GM19468 (cell line): ENCODE results near the gene CNTN4.
"Not testable (repeated sequence)": the region's sequence is repeated elsewhere in the genome, so short reads cannot be mapped to it uniquely, and the experiment has no call there.

Source experiments
- ATAC-seq: cut with Tn5 transposase; IDR thresholded peaks from one replicate; pipeline ENCODE4 v1.9.1; 2021; ENCODE audit warnings: mild to moderate bottlenecking, moderate library complexity, moderate number of reproducible peaks; ENCODE audit not compliant: unreplicated experiment; ENCODE audit errors: extremely low read depth

CNTN4 gene

DNA sequence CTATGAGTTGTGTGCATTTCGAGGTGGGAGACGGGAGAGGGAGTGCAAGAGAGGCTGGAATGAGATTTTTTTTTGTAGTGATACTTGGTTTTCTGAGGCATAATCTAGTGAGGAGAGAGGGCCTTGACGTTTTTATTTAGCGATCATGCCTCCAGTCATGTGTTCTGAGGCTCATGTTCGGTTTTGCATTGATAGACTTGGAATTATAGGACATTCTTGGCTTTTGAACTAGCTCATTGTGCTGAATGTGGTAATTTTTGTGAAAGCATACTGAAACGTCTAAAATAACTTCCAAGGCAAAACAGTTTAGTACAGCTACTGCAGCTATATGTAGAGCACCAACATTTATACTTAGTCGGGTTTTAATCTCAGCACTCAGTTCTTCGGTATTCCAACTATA lies 408.1 kb downstream of the CNTN4 start:
- no peak for ATAC-seq

DNA sequence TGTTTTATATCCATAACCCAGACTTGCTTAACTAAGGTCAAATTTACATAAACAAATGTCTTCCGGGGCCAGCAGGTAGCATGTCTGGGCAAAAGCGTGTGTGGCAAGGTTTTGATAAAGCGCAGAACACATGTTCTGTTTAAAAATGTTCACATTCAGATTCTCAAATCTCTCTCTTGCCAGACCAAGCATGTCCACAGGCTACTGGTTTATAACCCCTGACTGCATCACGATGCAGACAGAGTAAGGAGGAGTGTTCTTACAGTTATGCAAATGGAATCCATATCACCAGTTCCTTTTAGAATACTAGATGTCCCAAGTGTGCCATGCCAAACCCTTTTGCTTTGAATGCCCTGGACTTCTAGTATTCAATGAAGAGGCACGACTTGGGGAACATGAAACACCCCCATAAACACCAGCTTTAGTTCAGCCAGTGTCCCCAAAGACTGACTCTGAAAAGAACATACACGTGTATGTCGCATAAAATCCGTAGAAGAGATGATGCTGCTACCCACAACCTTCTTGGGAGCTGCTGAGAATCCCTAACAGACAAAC lies 412.0 kb downstream of the CNTN4 start:
- ATAC-seq = no peak

DNA sequence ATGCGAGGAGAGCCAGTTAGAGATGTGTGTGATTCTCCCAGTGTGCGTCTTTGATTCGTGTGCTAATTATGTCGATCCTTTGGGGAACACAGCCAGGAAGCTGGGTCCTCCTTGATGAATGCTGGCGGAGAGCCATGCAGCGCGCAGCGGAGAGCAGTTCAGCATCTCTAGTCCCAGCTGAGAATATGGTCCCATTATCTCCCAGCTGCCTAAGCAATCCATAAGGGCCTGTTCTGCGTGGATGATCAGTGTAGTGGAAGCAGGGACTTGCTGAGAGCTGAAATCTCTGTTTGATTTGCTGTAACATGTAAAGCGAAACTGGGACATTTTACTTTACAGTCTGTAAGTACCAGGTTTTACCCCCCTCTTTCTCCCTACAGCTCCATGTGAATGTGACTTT lies 412.7 kb downstream of the CNTN4 start:
- no peak for ATAC-seq

DNA sequence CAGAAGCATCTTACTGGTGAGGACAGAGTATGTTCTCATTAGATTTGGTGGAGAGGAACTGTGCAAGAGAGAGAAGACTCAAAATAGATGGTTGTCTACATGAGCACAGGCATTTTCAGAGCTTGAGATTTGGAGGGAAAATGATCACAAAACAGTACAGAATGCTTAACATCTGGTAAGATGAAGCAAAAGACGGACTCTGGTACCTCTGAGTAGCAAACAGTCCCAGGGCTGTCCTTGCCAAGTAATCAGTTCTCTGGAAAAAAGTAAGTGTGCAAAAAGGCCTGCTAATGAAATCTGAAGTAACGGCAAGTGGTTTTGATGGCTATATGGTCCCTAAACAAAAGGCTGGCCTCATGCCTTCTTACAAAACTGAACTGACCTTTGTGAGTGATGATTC lies 414.2 kb downstream of the CNTN4 start:
- ATAC-seq = no peak

DNA sequence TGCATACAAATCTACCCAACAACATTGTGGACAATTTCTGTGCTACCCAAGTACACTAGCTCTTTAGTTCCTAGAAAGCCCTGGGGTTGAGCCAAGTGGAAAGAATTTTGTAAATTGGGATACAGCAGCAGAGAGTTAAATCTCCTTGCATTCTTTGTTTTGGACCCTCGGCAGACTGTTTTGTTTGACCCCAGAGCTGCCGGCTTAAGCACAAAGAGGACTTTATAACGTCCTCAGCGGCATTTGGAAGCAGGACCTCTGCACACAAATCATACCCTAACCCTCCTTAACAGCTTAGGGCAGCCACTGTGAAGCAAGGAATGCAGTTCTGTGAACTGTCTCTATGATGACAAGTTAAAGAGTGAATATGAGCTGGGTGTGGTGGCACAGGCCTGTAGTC lies 415.3 kb downstream of the CNTN4 start:
- ATAC-seq = no peak

DNA sequence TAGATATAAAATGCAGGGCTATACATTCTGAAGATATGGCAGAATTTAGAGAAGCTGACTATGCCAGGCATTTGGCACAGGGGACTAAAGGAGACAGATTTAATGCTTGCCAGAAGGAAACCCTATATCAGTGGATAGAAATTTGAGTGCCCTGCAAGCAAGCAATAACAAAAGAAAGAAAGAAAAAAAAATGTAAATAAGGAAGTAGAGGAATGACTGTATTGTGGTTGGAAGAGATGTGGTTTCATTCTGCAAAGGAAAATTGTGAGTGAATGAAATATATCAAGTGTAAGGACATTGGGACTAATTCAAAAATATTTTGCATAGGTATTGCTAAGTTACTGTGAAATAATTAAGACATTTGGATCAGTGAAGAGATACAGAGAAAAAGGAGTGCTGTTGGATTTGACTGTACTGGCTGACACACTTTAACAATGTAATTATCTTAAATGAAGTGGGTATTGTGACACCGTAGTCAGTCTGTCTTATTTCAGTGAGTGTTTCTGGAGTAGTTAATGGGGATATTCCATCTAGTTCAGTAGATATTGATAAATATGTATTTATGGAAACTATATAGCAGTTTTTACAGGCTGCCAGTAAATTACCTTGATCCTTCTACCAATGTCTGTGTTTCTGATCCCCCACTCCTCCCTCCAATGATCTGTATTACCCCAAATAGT lies 418.2 kb downstream of the CNTN4 start:
- no peak for ATAC-seq

DNA sequence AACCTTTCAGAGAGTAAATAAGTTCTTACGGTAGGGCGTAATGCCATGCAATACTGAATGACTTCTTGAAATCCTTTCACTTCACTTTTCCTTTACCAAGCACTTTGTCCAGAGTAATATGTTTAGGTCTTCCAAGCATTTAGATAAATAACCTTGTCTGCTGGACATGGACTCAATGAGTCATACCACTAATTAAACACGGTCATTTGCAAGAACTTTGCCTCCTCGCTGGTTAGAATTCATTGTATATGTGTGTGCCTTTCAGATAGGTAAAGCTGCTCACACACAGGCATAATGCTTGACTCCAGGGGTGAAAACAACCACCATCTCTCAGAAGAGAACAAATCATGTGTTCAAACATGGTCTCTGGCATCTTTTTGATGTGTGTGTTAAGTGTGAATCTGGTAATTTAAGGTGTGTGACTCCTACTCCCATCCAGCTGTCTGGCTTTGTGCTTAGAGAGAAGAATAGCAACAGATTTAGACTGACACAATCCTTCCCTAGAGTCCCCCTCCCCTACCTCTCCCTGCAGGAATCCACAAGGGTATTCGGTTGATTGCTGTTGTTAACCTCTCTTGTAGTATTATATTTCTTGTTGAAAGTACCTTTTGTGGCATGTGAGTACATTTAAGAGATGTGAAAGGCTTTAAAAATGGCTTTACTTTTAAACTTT lies 419.0 kb downstream of the CNTN4 start:
- ATAC-seq = no peak

DNA sequence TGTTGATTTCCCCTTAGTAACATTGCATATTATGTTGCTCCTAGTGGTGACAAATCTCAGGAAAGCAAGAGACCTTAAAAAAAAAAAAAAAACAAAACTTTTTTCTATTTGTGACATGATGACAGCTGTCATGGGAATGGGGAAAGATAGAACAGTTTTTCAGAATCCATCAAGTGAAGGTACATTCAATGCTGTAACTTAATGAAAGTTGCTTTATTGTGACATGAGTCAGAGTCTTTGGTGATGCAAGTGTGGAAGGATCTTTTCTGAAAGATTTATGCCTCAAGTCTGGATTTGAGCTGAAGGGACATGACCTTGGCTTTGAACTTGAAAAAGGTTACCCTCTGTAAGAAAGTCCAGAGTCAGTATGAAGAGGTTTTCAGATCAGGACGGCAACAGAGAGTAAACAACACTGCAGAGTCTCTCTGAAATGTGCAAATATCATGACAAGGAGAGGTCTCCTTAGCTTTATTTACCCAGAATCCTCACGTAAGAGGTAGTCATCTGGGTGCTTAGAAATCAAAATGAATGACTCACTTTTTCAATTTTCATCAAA lies 424.7 kb downstream of the CNTN4 start:
- no peak for ATAC-seq

DNA sequence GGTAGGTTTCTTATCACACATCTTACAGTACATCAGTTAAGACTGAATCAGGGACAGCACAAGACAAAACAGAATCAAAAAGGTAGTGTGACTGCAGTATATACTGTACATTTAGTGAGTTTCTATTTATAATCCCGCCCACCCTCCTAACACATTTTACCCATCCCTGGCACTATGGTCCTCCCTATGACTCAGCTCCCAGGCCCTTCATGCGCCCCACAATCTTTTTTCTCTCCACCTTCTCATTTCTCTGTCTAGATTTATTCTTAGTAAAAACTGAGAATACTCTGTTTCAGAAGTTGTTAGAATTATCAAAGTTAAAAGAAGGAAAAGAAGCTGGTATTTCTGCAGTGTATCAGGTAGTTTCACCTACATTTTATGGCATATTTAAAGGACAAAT lies 427.3 kb downstream of the CNTN4 start:
- ATAC-seq = no peak

DNA sequence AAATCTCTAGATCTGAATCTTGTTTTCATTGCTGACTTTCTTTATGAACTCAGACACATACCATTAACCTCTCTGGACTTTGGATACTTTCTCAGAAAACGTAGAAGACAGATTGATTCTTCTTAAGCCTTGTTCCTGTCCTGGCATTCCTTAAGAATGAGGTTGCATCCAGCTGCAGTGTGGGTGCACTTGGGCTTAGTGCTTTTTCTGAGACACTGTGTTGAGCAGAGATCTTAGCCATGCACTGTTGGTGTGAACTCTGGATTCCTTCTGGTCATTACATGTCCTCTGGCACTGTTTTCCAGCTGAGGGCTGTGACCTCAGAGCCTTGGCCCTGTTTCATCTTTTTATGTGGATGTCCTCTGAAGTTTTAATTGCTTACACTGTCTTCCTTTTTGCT lies 428.3 kb downstream of the CNTN4 start:
- ATAC-seq = no peak

DNA sequence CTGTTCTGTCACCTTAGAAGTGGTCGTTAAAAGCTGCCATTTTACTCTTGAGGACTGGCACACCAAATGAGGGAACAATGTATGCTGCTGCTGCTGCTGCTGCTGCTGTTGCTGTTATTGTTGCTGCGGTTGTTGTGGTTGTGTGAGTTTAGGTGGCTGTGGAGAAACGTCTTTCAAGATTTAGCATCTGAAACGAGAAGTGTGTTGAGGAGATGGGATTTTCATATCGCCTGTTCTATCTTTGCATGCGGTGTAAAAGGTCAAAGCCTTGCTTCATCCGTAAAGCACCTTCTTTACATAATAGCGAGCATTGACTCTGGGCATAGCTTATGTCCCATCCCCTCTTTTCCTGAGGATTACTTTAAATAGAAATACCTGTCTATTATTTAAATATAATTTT lies 428.7 kb downstream of the CNTN4 start:
- not testable (repeated sequence) for ATAC-seq

DNA sequence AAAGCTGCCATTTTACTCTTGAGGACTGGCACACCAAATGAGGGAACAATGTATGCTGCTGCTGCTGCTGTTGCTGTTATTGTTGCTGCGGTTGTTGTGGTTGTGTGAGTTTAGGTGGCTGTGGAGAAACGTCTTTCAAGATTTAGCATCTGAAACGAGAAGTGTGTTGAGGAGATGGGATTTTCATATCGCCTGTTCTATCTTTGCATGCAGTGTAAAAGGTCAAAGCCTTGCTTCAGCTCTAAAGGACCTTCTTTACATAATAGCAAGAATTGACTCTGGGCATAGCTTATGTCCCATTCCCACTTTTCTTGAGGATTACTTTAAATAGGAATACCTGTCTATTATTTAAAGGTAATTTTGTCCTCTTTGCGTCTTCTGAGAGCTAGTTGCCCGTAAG lies 436.1 kb downstream of the CNTN4 start:
- ATAC-seq = not testable (repeated sequence)

DNA sequence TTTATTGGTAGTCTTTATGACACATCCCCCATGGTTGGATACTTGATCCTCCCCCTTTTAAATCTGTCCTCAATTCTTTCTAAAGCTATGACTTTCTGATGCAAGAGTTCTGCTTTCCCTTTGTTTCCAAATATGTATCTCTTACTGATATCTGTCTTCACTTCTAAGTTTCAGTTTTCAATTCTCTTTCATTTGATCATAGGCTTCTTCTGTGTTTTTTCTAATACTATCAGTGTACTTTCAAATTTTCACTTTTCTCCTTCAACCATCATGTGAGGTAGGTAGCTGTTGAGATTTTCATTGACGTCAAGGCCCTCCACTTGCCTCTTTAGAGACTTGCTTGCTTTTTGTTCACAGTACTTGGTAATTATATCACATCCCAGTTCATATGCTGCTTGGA lies 436.5 kb downstream of the CNTN4 start:
- ATAC-seq = no peak

DNA sequence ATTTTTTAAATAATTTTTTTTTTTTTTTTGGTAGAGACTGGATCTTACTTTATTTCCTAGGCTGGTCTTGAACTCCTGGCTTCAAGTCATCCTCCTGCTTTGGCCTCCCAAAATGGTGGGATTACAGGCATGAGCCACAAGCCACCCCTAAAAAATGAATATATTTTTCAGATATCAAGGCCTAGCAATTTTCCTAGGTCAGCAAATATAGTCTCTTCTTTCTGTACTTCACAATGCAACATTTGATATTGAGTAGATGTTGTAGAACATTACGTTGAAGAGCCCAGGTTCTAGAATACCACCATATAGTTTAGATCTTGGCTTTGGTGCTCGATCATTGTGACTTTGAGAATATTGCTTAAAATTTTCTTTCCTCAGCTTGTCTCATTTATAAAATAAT lies 437.9 kb downstream of the CNTN4 start:
- ATAC-seq = no peak

DNA sequence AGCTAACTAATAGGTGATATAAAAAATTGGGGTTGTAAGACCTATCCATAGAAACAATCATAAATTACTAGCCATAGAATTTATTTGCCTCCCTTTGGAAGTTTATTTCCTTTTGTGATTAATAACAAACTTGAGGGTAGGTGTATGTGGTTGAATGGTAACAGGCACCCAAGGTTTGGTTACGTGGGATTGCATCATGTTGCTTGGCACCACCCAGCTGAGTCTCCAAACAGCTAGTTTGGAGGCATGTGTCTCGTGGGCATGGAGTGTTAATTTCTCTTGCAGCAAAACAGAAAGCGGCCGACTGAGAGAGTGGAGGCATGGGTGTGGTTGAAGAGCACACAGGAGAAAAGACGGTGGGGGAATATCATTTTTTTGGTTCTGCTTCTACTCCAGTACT lies 441.4 kb downstream of the CNTN4 start:
- ATAC-seq = no peak

DNA sequence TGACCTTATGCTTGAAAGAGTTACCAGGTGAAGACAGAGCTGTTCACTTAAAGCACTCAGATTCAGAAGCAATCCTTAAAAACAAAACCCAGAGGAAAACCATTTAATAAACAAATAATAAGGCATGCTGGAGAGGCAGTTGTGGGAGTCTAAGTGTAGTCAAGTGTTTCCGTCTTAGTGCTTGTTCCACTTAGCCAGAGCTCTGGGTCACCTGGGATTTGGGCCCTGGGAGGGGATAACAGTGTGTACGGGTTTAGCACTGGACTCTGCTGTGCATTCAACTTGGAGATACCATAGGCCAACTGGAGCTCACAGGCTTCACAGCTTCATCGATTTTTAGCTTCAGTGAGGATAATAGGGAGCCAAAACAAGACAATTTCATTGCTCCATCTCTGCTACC lies 444.6 kb downstream of the CNTN4 start:
- no peak for ATAC-seq

DNA sequence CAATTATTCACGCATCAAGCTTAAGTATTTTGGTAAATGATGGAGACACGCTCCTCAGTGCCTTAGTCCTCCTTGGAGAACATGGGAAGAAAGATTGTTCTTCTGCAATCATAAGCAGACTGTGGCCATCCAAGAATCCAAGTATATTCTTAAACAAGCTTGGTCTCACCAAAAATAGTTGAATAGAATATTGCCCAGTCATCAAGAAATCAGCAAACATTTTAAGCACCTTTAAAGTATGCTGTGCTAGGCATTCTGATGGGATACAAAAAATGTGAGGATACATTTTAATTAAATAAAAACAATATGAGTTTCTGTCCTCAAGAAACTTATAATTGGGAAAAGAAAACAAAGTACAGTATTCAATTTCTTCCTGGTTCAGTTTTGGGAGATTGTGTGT lies 445.5 kb downstream of the CNTN4 start:
- ATAC-seq = no peak

DNA sequence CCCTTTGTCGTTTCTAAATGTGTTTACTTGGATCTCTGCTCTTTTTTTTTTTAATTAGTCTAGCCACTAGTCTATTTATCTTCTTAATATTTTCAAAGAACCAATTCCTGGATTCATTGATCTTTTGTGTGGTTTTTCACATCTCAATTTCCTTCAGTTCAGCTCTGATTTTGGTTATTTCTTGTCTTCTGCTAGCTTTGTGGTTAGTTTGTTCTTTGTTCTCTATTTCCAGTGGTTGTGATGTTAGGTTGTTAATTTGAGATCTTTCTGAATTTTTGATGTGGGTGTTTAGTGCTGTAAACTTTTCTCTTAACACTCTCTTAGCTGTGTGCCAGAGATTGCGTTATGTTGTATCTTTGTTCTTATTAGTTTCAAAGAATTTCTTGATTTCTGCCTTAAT lies 446.1 kb downstream of the CNTN4 start:
- ATAC-seq = no peak

DNA sequence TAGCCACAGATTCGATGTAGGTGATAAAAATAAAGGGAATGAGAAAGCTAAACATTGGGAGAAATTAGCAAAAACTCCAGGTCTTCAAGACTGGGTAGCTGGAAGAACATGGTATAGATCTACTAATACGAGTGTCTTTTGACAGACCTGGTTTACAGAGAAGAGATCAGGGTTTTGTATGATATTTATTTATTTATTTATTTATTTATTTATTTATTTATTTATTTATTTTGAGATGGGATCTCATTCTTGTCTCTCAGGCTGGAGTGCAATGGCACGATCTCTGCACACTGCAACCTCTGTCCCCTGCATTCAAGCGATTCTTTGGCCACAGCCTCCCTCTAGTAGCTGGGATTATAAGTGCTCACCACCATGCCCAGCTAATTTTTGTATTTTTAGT lies 448.4 kb downstream of the CNTN4 start:
- ATAC-seq = no peak

DNA sequence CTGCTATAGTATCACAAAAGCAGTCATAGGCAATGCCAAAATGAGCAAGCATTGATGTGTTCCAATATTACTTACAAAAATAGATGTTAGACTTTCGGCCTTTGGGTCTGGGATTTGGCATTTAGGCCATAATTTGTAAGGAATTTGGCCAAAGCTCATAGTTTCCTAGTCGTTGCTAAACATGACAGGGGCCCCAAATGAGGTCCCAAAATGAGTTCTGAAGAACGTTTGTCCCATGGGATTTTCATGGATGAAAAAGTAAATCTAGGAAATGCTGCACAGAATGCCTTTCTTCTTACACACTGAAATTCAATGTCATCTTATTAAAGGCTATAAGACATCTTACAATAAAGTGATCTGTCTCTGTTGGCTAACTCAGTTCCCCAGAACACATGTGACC lies 456.0 kb downstream of the CNTN4 start:
- no peak for ATAC-seq

DNA sequence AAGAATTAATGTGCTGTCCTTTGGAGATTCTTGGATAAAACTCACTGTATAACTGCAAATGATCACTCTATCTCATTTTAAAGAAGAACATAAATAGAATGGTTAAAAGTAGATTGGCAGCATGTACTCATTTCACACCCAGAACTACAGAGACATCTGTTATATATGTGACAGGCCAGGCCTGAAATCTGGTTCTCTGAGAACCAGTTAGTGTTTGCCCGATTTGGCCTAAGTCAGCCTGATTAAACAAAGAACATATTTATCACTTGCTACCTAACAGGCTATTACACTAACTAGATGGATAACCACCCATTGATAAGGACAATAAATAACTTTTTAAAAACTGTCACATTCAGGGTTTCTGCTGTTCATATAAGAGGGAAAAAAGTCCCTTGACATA lies 460.1 kb downstream of the CNTN4 start:
- no peak for ATAC-seq

DNA sequence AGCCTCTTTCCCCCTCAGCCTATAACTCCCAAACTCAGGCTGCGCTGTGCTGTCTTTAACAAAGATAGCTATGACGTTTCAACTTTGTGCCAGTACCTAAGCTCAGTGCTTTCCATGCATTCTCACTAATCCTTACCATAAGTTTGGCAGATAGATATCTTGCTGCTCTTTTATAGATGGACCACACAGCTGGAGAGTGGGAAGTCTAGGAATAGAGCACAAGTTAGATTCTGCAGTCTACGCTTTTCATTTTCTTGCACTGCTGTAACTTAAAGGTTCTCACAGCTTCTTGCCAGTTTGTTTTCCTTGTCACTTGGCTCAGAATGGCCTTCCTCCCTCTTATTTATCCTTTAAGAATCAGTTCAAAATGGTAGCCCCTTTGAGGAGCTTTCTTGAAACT lies 468.8 kb downstream of the CNTN4 start:
- no peak for ATAC-seq
